Adipocyte (in vitro differentiated cells): ENCODE measurements around the gene B9D1.

Experiments
- DNase-seq: peaks from one replicate; pipeline ENCODE4 v3.0.0-alpha.2; 2015; ENCODE audit warnings: low read depth
- H3K27me3 ChIP-seq: replicated peaks from 2 replicates; pipeline ENCODE4 v1.7.0; 2013; ENCODE audit warnings: mild to moderate bottlenecking, low read length, moderate library complexity; ENCODE audit not compliant: control insufficient read depth, insufficient read depth
- H3K36me3 ChIP-seq: 2 replicates; pipeline ENCODE4 v1.7.0; 2013; ENCODE audit warnings: low read length, mild to moderate bottlenecking, moderate library complexity; ENCODE audit not compliant: control insufficient read depth, insufficient read depth, severe bottlenecking
- H3K4me1 ChIP-seq: 2 replicates; pipeline ENCODE4 v1.7.0; 2013; ENCODE audit warnings: mild to moderate bottlenecking, low read length, moderate library complexity; ENCODE audit not compliant: control insufficient read depth, insufficient read depth
- H3K4me3 ChIP-seq: 2 replicates; pipeline ENCODE4 v1.7.0; 2013; ENCODE audit warnings: mild to moderate bottlenecking, low read length, moderate library complexity
- H3K9ac ChIP-seq: 2 replicates; pipeline ENCODE4 v1.7.0; 2013; ENCODE audit warnings: mild to moderate bottlenecking, low read length, moderate library complexity
- H3K9me3 ChIP-seq: 2 replicates; pipeline ENCODE4 v1.7.0; 2013; ENCODE audit warnings: mild to moderate bottlenecking, low read length, moderate library complexity; ENCODE audit not compliant: control insufficient read depth

The B9D1 gene

GRCh38 chr17:19319771-19320505 lies 42.6 kb downstream of the B9D1 start:
- Histone ChIP-seq H3K4me1 (peaks cover 8% of the 10 kb centered on the region), H3K4me3 (no peak overlapping the region), H3K9ac (no peak overlapping the region), H3K9me3 (no peaks in the 10 kb centered on the region), H3K27me3 (no peaks in the 10 kb centered on the region), H3K36me3 (peaks cover 34% of the 10 kb centered on the region)
- DNase-seq, result no peak

GRCh38 chr17:19318611-19319010 lies 43.9 kb downstream of the B9D1 start:
- DNase-seq, result no peak
- H3K9me3 ChIP-seq, result no peaks in the 10 kb centered on the region
- H3K9ac ChIP-seq, result no peak overlapping the region
- peaks cover 39% of the 10 kb centered on the region for H3K36me3 ChIP-seq
- peaks cover 16% of the 10 kb centered on the region for H3K4me1 ChIP-seq
- no peak overlapping the region for H3K4me3 ChIP-seq
- H3K27me3 ChIP-seq, result no peaks in the 10 kb centered on the region

GRCh38 chr17:19317359-19318095 lies 45.0 kb downstream of the B9D1 start:
- peak; percentile 60 for DNase-seq
- Histone ChIP-seq H3K9me3 (no peaks in the 10 kb centered on the region), H3K4me1 (peaks cover 21% of the 10 kb centered on the region), H3K4me3 (no peak overlapping the region), H3K9ac (no peak overlapping the region), H3K27me3 (no peaks in the 10 kb centered on the region), H3K36me3 (peaks cover 46% of the 10 kb centered on the region)

GRCh38 chr17:19316761-19317358 lies 45.7 kb downstream of the B9D1 start:
- Histone ChIP-seq H3K9ac (no peak overlapping the region), H3K4me3 (no peak overlapping the region), H3K27me3 (no peaks in the 10 kb centered on the region), H3K4me1 (peaks cover 21% of the 10 kb centered on the region), H3K36me3 (peaks cover 52% of the 10 kb centered on the region), H3K9me3 (no peaks in the 10 kb centered on the region)
- DNase-seq, result peak; percentile 28

GRCh38 chr17:19315104-19315503 lies 47.4 kb downstream of the B9D1 start:
- H3K27me3 ChIP-seq, result no peaks in the 10 kb centered on the region
- H3K4me3 ChIP-seq, result no peak overlapping the region
- peaks cover 62% of the 10 kb centered on the region for H3K36me3 ChIP-seq
- H3K9me3 ChIP-seq, result no peaks in the 10 kb centered on the region
- H3K9ac ChIP-seq, result no peak overlapping the region
- H3K4me1 ChIP-seq, result peaks cover 21% of the 10 kb centered on the region
- DNase-seq, result no peak

GRCh38 chr17:19313746-19314651 lies 48.5 kb downstream of the B9D1 start:
- H3K9me3 ChIP-seq, result no peaks in the 10 kb centered on the region
- no peak overlapping the region for H3K9ac ChIP-seq
- DNase-seq, result no peak
- H3K4me3 ChIP-seq, result no peak overlapping the region
- H3K4me1 ChIP-seq, result peaks cover 21% of the 10 kb centered on the region
- no peaks in the 10 kb centered on the region for H3K27me3 ChIP-seq
- peaks cover 69% of the 10 kb centered on the region for H3K36me3 ChIP-seq

GRCh38 chr17:19313066-19313745 lies 49.3 kb downstream of the B9D1 start:
- Histone ChIP-seq H3K9me3 (no peaks in the 10 kb centered on the region), H3K9ac (no peak overlapping the region), H3K4me3 (no peak overlapping the region), H3K36me3 (peaks cover 69% of the 10 kb centered on the region), H3K27me3 (no peaks in the 10 kb centered on the region), H3K4me1 (peaks cover 21% of the 10 kb centered on the region)
- DNase-seq, result no peak

GRCh38 chr17:19312406-19312805 lies 50.1 kb downstream of the B9D1 start:
- Histone ChIP-seq H3K36me3 (peaks cover 68% of the 10 kb centered on the region), H3K27me3 (no peaks in the 10 kb centered on the region), H3K4me3 (no peak overlapping the region), H3K9me3 (no peaks in the 10 kb centered on the region), H3K4me1 (peaks cover 17% of the 10 kb centered on the region), H3K9ac (no peak overlapping the region)
- DNase-seq, result no peak

GRCh38 chr17:19311421-19312215 lies 50.9 kb downstream of the B9D1 start:
- peak; percentile 24 for DNase-seq
- H3K9me3 ChIP-seq, result no peaks in the 10 kb centered on the region
- H3K9ac ChIP-seq, result no peak overlapping the region
- no peaks in the 10 kb centered on the region for H3K27me3 ChIP-seq
- no peak overlapping the region for H3K4me3 ChIP-seq
- peaks cover 13% of the 10 kb centered on the region for H3K4me1 ChIP-seq
- H3K36me3 ChIP-seq, result peaks cover 62% of the 10 kb centered on the region

- Histone ChIP-seq H3K4me1 (peaks cover 13% of the 10 kb centered on the region), H3K9ac (no peak overlapping the region), H3K4me3 (no peak overlapping the region), H3K36me3 (peaks cover 62% of the 10 kb centered on the region), H3K27me3 (no peaks in the 10 kb centered on the region), H3K9me3 (no peaks in the 10 kb centered on the region)
- no peak for DNase-seq
Measured at GRCh38 chr17:19311016-19311415, 51.5 kb downstream of the B9D1 start.
